Measurements from ENCODE around the gene TNFAIP2.
"Not testable (repeated sequence)": the region's sequence is repeated elsewhere in the genome, so short reads cannot be mapped to it uniquely, and the experiment has no call there.

TNFAIP2 gene

DNA sequence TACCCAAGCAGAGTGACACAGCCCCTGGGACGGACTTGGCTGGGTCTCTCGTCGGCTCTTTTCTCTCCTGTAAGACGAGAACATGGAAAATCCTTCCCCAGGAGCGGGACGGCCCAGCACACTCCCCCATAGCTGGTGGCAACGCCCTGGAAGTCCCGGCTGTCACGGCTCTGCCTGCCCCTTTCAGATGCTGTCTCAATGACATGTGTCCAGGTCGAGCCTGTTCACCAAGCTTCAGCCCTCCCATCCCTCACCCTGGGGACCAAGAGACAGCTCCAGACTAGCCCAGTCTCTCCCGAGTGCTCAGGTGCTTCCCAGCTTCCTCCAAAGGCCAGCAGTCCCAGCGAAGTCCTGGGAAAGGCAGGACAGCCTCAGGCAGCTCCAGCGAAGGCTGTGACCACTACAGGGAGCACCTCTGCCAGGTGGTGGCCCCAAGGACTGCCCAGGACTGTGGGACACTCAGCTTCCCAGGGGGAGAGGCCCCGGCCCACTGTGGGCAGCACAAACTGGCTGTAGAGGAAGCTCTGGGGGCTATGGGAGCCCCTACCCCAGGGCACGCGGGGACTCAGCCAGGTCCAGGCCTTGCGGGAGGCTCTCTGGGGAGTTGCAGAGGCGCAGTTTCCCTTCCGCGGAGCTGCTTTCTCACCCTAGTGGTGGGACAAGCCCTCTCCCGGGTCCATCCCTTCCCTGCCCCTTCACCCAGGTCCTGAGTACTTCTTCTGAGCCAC, 33.6 kb downstream of the TNFAIP2 start:
- no peak for DNase-seq

DNA sequence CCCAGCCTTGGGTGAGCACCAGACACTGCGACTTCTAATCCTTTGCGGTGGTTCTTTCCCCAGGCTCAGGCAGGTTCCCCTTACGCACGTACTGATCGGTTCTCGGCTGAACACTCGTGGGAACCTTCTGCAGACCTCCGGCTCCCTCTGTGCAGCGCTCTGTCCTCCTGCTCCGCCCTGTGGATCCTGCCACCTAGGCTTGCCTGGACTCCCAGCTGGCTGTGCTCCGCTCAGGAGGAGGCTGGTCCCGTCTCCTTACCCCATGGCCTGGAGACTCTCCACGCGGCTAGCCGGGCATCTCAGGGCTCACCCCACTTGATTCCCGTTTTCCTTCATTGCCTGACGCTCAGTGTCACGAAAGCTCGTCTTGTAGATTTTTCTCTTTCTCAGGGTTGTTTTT, 34.7 kb downstream of the TNFAIP2 start:
- no peak for DNase-seq

DNA sequence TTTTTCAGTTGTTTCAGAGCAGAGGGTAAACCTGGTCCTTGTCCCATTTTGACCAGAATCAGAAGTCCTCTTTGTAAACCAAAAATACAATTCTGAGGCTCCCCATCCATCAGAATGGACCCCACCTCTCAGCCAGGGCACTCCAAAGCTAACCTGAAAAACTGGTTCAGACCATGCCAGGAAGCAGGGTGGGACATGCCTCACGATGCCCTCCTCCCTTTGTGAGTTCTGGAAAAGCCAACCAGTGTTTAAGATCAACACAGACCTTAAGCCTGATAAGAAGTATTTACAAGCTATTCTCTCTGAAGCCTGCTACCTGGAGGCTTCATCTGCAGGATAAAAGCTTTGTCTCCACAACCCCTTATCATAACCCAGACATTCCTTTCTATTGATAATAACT, 35.4 kb downstream of the TNFAIP2 start:
- DNase-seq: no peak

DNA sequence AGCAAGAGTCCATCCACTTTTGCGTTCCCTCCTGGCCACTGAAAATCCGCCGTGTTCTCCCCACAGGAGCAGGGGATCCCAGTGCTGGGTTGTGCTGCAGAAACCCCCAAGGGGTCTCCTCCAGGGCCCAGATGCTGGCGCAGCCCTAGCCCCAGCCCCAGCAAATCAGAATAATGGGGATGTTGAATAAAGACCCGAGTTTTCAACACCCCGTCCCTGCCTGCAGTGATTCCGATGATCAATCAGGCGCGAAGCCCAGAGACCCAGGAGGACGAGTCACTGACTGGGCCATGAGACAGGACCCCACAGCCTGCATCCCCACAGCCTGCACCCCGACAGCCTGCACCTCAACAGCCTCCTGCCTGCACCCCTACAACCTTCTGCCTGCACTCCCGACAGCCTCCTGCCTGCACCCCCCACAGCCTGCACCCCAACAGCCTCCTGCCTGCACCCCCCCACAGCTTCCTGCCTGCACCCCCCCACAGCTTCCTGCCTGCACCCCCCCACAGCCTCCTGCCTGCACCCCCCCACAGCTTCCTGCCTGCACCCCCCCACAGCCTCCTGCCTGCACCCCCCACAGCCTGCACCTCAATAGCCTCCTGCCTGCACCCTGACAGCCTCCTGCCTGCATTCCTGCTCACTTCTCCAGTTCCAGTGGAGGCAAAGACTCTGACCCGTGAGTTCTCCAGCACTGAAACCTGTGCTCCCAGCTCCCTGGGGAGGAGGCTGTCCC, 37.2 kb downstream of the TNFAIP2 start:
- DNase-seq: no peak

DNA sequence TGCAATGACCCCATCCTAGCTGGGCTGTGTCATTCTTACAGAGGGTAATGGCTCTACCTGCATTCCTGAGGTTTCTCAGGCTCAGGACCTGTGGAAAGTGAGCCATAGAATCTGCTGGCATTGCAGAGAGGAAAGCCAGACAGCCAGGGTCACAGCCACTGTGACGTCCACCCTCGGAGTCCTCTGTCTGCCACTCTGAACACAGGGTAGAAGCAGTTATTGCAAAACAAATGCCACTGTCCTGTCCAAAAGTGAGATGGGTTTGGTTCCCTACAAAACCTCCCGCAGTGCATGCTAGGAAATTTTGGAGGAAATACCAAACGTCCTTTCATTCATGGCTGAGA, 37.8 kb downstream of the TNFAIP2 start:
- DNase-seq: no peak

DNA sequence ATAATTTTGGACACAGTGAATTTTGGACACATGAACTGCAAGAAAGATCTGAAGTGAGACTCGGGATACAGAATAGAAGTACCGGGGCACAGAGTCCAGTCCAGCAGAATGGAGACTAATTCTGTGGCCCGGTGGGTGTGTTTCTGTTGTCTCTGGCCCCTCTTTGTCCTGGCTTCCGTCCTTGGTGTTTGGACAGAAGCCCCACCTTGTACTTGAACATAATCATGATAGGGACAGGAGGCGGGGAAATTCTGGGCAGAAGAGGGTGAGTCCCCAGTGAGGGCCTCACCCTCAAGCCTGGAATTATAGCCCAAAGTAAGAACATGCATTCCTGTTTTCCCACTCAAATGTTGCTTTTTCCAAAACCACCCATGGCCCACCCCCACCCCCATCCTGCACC, 39.9 kb downstream of the TNFAIP2 start:
- DNase-seq: no peak

DNA sequence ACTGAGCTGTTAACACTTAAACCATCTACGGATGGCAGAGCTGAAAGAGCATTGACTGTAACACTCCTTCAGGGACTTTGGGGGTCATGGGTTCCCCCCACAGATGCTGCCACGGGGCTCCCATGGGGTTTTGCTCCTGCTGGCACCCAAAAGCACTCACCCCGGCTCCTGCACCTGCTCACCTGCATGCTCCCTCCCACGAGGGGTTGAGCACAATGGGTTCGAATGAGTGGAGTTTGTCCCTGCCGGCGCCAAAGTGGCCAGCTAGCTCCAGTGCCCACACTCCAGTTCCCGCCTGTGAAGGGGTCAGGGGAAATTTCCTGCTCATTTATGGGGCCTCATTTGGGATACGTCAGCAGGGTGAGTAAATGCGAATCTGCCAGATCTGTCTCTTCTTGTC, 40.7 kb downstream of the TNFAIP2 start:
- no peak for DNase-seq

DNA sequence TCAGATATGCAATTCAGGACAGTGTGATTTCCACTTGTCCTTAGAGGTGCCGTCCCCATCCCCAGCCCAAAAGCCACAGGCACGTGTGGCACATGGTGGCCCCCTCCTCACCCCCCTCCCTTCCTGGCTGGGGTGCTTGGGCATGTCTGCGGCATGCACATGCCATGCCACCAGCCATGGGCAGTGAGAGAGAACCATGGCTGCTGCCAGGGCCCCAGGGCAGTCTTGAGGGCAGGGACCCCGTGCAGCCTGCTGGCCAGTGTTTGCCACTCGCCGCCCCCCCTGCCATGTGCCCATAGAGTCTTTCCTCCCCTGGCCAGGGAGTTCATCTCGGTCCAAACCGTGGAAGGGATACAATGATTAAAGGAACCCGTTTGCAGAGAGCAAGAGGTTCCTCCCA, 41.5 kb downstream of the TNFAIP2 start:
- no peak for DNase-seq

DNA sequence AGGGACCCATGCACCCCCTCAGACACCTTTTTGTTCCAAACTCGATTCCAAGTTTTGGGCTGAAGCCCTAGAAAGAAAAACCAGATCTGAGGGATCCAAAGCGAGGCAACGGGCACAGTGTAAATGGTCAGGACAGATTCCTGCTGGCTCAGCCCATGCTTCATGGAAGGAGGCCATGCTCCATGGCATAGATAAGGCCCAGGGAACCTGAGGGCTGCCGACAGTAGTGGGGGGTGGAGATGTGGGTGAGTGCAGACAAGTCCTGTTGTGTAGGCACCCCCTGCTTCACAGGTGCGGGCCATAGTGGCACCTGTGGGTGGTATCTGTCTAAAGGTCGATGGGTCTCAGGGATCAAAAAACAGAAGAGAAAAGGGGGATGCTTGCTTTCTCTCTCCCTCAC, 42.1 kb downstream of the TNFAIP2 start:
- DNase-seq: no peak

DNA sequence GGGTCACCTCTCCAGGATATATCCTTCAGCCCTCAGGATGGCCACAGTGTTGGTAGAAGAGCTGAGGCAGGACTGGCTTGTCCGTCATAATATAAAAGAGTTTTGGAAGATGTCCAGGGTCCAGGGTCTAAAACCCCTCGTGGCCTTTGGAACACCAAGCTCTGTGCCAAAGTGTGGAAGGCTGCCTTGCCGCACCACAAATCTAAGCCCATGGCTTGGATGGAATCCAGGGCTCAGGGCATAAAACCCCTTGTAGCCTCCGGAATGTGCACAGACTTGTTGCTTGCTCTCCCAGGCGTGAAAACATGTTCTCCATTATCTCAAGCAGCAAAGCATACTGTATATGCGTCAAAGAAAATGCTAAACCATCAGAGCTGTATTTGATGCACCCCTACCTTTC, 46.7 kb downstream of the TNFAIP2 start:
- no peak for DNase-seq

DNA sequence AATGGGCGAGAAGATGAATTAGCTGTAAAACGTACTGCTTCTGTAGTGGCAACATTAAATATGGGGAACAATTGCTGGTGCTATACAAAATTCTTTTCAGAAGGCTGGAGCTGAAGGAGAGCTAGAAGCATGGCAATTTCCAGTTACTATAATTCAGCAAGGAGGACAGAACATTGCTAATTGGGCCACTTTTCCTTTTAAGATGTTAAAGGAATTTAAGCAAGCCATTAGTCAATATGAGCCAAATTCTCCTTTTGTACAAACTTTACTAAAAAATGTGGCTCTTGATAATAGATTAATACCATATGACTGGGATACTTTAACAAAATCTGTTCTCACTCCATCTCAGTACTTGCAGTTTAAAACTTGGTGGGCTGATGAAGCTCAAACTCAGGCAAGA, 47.9 kb downstream of the TNFAIP2 start:
- not testable (repeated sequence) for DNase-seq

DNA sequence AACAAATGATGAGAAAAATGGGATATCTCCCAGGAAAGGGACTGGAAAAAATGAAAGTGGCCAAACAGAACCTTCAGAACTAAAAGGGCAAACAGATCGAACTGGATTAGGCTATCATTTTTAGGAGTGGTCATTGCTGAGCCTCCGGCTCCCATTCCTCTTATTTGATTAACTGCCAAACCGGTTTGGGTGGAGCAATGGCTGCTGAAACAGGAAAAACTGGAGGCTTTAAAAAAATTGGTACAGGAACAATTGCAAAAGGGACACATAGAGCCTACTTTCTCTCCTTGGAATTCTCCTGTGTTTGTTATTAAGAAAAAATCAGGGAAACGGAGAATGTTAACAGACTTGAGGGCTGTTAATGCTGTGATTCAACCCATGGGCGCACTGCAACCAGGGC, 49.7 kb downstream of the TNFAIP2 start:
- DNase-seq: no peak

DNA sequence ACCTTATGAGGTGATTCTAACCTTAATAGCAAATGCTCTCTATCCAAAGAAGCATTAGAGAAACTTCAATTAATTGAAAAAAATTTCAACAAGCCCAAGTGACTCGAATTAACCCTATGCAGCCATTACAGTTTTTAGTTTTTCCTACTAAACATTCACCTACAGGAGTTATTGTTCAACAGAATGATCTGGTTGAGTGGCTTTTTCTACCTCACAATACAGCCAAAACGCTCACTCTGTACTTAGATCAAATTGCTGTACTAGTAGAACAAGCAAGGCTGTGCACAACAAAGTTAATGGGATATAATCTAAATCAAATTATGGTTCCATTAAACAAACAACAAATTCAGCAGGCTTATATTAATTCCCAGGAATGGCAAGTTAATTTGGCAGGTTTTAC, 50.6 kb downstream of the TNFAIP2 start:
- DNase-seq: not testable (repeated sequence)

DNA sequence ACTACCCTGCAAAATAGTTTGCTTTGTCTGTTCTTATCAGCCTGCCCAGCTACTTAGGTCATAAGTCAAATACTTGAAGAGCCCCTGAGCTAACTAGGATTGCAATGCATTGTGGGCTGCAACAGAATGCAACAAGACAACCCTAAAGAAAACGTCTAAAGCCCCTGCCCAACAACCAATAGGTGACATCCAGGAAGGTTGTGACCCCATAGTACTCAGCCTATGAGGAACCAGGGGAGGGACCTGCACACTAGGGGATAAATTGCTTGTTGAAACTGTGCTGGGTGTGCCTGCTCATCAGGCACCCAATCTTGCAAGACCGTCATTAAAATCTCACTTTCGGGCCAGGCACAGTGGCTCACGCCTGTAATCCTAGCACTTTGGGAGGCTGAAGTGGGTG, 52.9 kb downstream of the TNFAIP2 start:
- DNase-seq: not testable (repeated sequence)

DNA sequence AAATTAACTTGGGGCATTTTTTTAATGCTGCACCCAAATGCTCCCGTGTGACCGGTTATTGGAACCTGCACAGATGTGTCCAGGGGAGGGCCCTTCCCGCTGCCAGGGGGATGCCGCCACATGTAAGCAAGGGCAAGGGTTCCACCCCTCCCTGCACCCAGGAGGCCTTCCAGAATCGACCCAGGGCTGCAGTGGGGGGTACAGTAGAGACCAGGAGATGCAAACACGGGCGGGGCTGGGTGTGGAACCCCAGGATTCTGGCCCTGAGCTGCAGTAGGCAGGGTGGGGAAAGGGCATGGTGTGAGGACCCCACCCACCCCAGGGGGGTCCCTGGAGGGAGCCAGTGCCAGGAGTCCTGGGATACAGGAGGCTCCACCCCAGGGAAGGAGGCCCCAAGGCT, 54.1 kb downstream of the TNFAIP2 start:
- DNase-seq: no peak

DNA sequence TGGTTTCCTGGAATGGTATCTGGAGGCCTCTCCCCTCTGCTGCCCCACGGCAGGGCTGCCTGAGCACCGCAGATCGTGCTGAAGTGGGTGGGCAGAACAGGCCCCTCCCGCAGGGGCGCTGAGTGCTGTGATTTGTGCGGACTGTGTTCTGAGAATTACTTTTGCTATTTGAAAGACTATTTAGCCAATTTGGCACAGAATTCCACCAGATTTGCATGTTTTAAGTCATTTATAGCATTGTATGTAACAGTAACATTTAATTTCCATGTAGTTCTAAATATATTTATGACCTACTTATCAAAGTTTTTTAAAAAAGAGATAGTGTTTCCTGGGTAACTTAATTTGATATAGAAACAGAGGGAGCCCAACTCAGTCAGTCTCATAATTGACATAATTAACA, 55.3 kb downstream of the TNFAIP2 start:
- no peak for DNase-seq

DNA sequence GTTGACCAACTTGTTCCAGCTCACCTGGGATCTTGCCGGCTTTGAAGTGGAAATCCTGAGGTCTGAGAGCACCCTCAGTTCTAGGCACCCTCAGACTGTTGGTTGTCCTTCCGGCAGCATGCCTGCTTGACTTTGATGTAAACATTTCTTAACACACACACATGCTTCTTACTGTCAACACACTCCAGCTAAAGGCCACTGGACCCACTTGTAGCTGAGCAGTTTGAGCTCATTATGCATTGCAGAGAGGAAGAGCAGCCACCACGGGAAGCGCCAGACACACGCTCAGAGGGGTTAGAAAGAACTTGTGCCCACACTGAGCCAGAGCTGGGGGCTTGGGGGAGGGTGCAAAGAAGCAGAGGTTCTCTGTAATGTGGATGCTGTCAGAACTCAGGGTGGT, 55.8 kb downstream of the TNFAIP2 start:
- no peak for DNase-seq

DNA sequence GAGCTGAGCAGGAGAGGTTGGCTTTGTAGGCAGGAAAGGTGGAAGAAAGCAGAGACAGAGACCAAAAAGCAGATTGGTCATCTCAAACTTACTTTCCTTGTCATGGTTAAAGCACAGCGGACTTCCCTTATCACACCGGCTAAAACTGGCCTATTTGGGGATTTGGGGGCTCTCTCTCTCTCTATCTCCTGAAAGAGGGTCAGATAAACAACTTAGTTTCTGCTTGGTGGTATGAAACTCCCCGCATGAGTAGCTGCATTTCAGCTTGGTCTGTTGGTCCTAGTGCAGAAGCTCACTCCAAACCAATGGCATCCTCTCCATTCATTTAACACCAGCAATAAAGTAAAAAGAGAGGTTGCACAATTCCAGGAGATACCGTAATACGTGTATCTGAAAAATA, 57.1 kb downstream of the TNFAIP2 start:
- no peak for DNase-seq

DNA sequence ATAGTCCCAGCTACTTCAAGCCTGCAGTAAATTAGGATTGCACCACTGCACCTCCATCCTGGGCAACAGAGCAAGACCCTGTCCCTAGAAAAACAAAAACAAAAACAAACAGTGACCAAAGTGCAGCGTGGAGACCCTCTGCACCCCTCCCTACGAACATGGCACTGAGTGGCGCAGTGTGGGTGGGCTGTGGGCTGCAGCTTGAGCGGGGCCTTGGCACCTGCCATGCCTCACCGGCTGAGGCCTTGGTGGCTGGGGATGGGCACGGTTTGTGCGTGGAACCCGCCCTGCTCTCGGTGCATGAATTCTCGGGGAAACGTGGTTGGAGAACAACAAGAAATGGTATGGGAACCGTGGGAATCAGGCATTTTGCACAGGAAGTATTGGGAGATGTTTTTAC, 60.8 kb downstream of the TNFAIP2 start:
- no peak for DNase-seq

DNA sequence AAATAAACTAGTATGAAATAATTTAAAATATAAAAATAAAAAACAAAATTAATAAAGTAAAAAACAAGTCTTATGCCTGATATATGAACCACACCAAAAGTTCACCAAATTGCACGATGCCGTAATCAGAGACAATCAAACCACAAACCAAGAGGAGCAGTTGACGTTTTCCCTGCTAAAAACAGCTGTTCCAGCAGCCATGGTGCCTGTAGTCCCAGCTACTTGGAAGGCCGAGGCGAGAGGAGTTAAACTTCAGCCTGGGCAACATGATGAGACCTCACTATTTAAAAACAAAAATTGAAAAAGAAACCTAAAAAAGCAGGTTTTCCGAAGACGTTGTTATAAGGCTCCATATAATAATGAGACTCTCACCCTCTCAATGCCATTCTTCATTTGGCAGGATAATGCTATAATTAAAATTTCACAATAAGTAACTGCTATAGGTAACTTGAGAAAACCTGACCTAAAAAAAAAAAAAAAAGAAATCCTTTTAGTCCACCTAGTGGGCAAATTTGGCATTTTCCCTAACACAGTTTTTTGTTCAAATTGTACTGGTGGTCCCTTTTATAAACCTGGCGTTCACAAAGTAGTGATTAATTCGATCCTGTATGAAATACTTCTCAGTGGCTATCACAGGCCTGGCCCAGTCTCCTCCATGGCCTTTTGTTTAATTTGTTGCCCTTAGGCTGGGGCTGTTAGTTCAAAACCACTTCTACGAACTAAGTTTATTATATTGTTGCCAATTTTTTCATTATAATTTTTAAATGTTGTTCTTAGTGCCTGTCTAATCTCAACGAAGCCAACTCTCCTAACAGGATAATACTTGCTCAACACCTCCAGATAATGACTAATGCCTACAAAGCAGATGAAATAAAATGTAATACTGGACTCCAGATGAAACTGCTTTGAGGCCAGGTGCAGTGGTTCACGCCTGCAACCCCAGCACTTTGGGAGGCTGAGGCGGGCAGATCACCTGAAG, 62.1 kb downstream of the TNFAIP2 start:
- no peak for DNase-seq

DNA sequence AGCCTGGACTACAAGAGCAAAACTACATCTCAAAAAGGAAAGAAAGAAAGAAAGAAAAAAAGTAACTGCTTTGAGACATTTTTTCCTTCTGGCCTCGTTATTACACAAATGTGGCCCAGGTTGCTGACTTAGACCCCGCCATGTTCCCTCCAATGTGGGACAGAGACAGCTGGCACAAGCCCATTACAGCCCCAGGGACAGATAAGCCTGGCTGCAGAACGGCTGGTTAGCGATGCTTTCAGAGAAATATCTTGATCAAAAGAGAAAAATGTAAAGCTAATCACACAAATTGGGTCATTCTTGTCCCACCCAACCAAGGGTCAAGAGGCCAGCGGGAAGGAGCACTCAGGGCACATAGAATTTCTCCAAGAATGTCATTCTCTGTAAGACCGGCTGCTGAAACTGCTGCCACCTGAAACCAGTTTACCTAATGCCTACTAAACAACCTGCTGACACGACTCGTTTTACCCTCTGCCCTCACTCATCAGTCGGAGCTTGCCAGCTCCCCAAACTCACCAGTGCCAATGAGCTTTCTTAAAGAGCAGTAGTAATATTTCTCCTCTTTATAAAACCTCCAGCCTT, 63.1 kb downstream of the TNFAIP2 start:
- DNase-seq: no peak

Measured in left hindlimb (tissue), 1 donor.